LNCaP clone FGC (cell line): ENCODE measurements around the gene SNCAIP.

Experiments used
- DNase-seq: peaks from one replicate; pipeline ENCODE4 v3.0.0-alpha.2; 2011; ENCODE audit warnings: low read depth
- H3K4me3 ChIP-seq: 2 replicates; pipeline ENCODE4 v1.5.1; 2011; ENCODE audit warnings: mild to moderate bottlenecking, low read depth, low read length, control low read depth
- CTCF ChIP-seq: IDR thresholded peaks from 2 replicates; pipeline ENCODE4 v1.5.1; 2012; ENCODE audit warnings: mild to moderate bottlenecking; ENCODE audit not compliant: control insufficient read depth, insufficient read depth; ENCODE audit errors: extremely low read depth

Gene SNCAIP

GRCh38 chr5:122311961-122312590 lies at the start of gene SNCAIP:
SNCAIP (plus strand) TSS chr5:122312237; CDS start chr5:122391135, 78,898 bp downstream.
- H3K4me3 ChIP-seq, result no peak within 1 kb of the TSS

GRCh38 chr5:122263352-122264030 lies 48.5 kb upstream of the SNCAIP start:
- TF ChIP-seq CTCF, result no peak
- H3K4me3 ChIP-seq, result no peak overlapping the region
- no peak for DNase-seq

More at GRCh38 chr5:122311961-122312590, at the start of gene SNCAIP:
- TF ChIP-seq CTCF, result no peak
- DNase-seq, result no peak

GRCh38 chr5:122264610-122265009 lies 47.4 kb upstream of the SNCAIP start:
- no peak overlapping the region for H3K4me3 ChIP-seq
- no peak for DNase-seq
- no peak for TF ChIP-seq CTCF

- no peak for DNase-seq
- no peak for TF ChIP-seq CTCF
- H3K4me3 ChIP-seq, result no peak overlapping the region
Measured at GRCh38 chr5:122267185-122267584, 44.9 kb upstream of the SNCAIP start.

- no peak for TF ChIP-seq CTCF
- H3K4me3 ChIP-seq, result no peak overlapping the region
- DNase-seq, result no peak
Measured at GRCh38 chr5:122273696-122274095, 38.3 kb upstream of the SNCAIP start.

- no peak for TF ChIP-seq CTCF
- no peak for DNase-seq
- no peak overlapping the region for H3K4me3 ChIP-seq
Measured at GRCh38 chr5:122283592-122283991, 28.4 kb upstream of the SNCAIP start.
